ENCODE measurements around the gene GUCD1.
"Not testable (repeated sequence)": the region's sequence is repeated elsewhere in the genome, so short reads cannot be mapped to it uniquely, and the experiment has no call there.

- TF ChIP-seq CTCF (IDR thresholded peaks at IDR 0.05; ENCODE audit: low read depth, low read length); POLR2A (IDR thresholded peaks at IDR 0.05; ENCODE audit: extremely low read depth, insufficient read length); MAX (IDR thresholded peaks at IDR 0.05; ENCODE audit: low read depth, low read length): not testable (repeated sequence)
These were observed 24.0 kb downstream of the GUCD1 start for GRCh38 chr22:24530968-24531367.

All from NB4 (cell line).